ENCODE data around the gene ADAMTS15.

- TF ChIP-seq CTCF (IDR thresholded peaks at IDR 0.05), result no peak
- no peak for TF ChIP-seq POLR2A (IDR thresholded peaks at IDR 0.05)
- TF ChIP-seq EP300 (IDR thresholded peaks at IDR 0.05), result no peak
Measured at GRCh38 chr11:130514316-130514715, 65.9 kb downstream of the ADAMTS15 start.

Data from tibial nerve (tissue), 4 donors.